WERI-Rb-1 (cell line): Measurements from ENCODE around the gene ARRDC5.

Source experiments
- DNase-seq: peaks from one replicate; pipeline ENCODE4 v3.0.0-alpha.2; 2020
- H3K27ac ChIP-seq: fragments of 250-450 bp; sonication (Bioruptor Pico); 2 replicates; pipeline ENCODE4 v1.5.1; 2020; ENCODE audit warnings: mild to moderate bottlenecking, moderate library complexity
- H3K27me3 ChIP-seq: fragments of 250-450 bp; sonication (Bioruptor Pico); 2 replicates; pipeline ENCODE4 v1.5.1; 2021; ENCODE audit warnings: mild to moderate bottlenecking, low read depth, moderate library complexity; ENCODE audit not compliant: insufficient read depth, severe bottlenecking
- H3K36me3 ChIP-seq: fragments of 250-450 bp; sonication (Bioruptor Pico); 2 replicates; pipeline ENCODE4 v1.5.1; 2020; ENCODE audit warnings: mild to moderate bottlenecking, moderate library complexity
- H3K4me3 ChIP-seq: 2 replicates; pipeline ENCODE4 v1.5.1; 2011; ENCODE audit warnings: low read depth, mild to moderate bottlenecking, control low read depth, low read length
- H3K9me3 ChIP-seq: fragments of 250-450 bp; sonication (Bioruptor Pico); 2 replicates; pipeline ENCODE4 v1.5.1; 2021; ENCODE audit warnings: mild to moderate bottlenecking, moderate library complexity; ENCODE audit not compliant: severe bottlenecking
- TF ChIP-seq, protein P1 (sequence below): IDR thresholded peaks from 2 replicates; pipeline ENCODE4 v1.5.1; 2011; ENCODE audit warnings: low read depth, mild to moderate bottlenecking, control low read depth, inconsistent platforms, low read length

ARRDC5 gene

GRCh38 chr19:4843647-4843965, 59.1 kb downstream of the ARRDC5 start:
- Histone ChIP-seq H3K36me3 (peaks cover 20% of the 10 kb centered on the region), H3K27me3 (no peaks in the 10 kb centered on the region), H3K9me3 (no peaks in the 10 kb centered on the region), H3K4me3 (no peak overlapping the region), H3K27ac (no peak overlapping the region)
- TF ChIP-seq, protein P1, sequence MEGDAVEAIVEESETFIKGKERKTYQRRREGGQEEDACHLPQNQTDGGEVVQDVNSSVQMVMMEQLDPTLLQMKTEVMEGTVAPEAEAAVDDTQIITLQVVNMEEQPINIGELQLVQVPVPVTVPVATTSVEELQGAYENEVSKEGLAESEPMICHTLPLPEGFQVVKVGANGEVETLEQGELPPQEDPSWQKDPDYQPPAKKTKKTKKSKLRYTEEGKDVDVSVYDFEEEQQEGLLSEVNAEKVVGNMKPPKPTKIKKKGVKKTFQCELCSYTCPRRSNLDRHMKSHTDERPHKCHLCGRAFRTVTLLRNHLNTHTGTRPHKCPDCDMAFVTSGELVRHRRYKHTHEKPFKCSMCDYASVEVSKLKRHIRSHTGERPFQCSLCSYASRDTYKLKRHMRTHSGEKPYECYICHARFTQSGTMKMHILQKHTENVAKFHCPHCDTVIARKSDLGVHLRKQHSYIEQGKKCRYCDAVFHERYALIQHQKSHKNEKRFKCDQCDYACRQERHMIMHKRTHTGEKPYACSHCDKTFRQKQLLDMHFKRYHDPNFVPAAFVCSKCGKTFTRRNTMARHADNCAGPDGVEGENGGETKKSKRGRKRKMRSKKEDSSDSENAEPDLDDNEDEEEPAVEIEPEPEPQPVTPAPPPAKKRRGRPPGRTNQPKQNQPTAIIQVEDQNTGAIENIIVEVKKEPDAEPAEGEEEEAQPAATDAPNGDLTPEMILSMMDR, result no peak
- no peak for DNase-seq
